Astrocyte (in vitro differentiated cells and primary cell): Measurements from ENCODE around the gene CRYM. TPM values are rescaled to one million over a fixed set of nuclear protein-coding genes. Genes with fewer than 3 reads are reported as not detected.

ENCODE experiments used
- DNase-seq: peaks from one replicate; pipeline ENCODE4 v3.0.0-alpha.2; 2010; ENCODE audit warnings: low read depth
- FAIRE-seq: peaks from 2 replicates; lab custom pipeline; 2011; peaks lifted over from hg19 to GRCh38; lab: Jason Lieb, UNC
- H2AFZ ChIP-seq: 2 replicates; pipeline ENCODE4 v1.6.0; 2012; ENCODE audit warnings: low read depth, low read length, inconsistent platforms
- H3K27ac ChIP-seq: 2 replicates; pipeline ENCODE4 v1.5.1; 2011; ENCODE audit warnings: low read depth, low read length, inconsistent platforms
- H3K27me3 ChIP-seq: 2 replicates; pipeline ENCODE4 v1.6.0; 2011; ENCODE audit warnings: low read length, inconsistent platforms; ENCODE audit not compliant: insufficient read depth
- H3K36me3 ChIP-seq: 2 replicates; pipeline ENCODE4 v1.5.1; 2011; ENCODE audit warnings: low read length, inconsistent platforms; ENCODE audit not compliant: insufficient read depth
- H3K4me1 ChIP-seq: 2 replicates; pipeline ENCODE4 v1.5.1; 2011; ENCODE audit warnings: low read length, inconsistent platforms; ENCODE audit not compliant: insufficient read depth
- H3K4me2 ChIP-seq: 2 replicates; pipeline ENCODE4 v1.6.0; 2012; ENCODE audit warnings: low read length, inconsistent platforms
- H3K4me3 ChIP-seq: 2 replicates; pipeline ENCODE4 v1.5.1; 2011; ENCODE audit warnings: low read depth, mild to moderate bottlenecking, low read length, inconsistent platforms; ENCODE audit not compliant: insufficient read depth
- H3K79me2 ChIP-seq: 2 replicates; pipeline ENCODE4 v1.6.0; 2012; ENCODE audit warnings: mild to moderate bottlenecking, low read length, inconsistent platforms; ENCODE audit not compliant: insufficient read depth
- H3K9ac ChIP-seq: 2 replicates; pipeline ENCODE4 v1.6.0; 2012; ENCODE audit warnings: mild to moderate bottlenecking, low read length, inconsistent platforms
- H3K9me3 ChIP-seq: 2 replicates; pipeline ENCODE4 v1.5.1; 2012; ENCODE audit warnings: low read depth, mild to moderate bottlenecking, low read length, inconsistent platforms; ENCODE audit not compliant: insufficient read depth
- H4K20me1 ChIP-seq: 2 replicates; pipeline ENCODE4 v1.6.0; 2012; ENCODE audit warnings: low read length, inconsistent platforms; ENCODE audit not compliant: insufficient read depth
- H3K27ac Mint-ChIP-seq: one replicate; pipeline ENCODE4 v1.8.0; 2021; ENCODE audit warnings: mild to moderate bottlenecking, mixed read lengths; ENCODE audit not compliant: unreplicated experiment
- H3K27me3 Mint-ChIP-seq: one replicate; pipeline ENCODE4 v1.8.0; 2021; ENCODE audit warnings: low read depth, mixed read lengths; ENCODE audit not compliant: unreplicated experiment
- H3K36me3 Mint-ChIP-seq: one replicate; pipeline ENCODE4 v1.8.0; 2021; ENCODE audit warnings: low read depth, mixed read lengths; ENCODE audit not compliant: unreplicated experiment
- H3K4me1 Mint-ChIP-seq: one replicate; pipeline ENCODE4 v1.8.0; 2021; ENCODE audit warnings: low read depth, mixed read lengths; ENCODE audit not compliant: unreplicated experiment
- H3K4me3 Mint-ChIP-seq: one replicate; pipeline ENCODE4 v1.8.0; 2021; ENCODE audit warnings: mild to moderate bottlenecking, moderate library complexity, mixed read lengths; ENCODE audit not compliant: unreplicated experiment
- H3K9me3 Mint-ChIP-seq: one replicate; pipeline ENCODE4 v1.8.0; 2021; ENCODE audit warnings: mild to moderate bottlenecking, mixed read lengths; ENCODE audit not compliant: unreplicated experiment
- EZH2 ChIP-seq: IDR thresholded peaks from 2 replicates; pipeline ENCODE4 v1.6.1; 2012; ENCODE audit warnings: mild to moderate bottlenecking, low read length, inconsistent platforms; ENCODE audit not compliant: insufficient read depth
- total RNA-seq: library from RNA; stranded (reverse); gene quantifications from 2 replicates; pipeline ENCODE4 v1.2.1, GENCODE V29; 2021
- TF ChIP-seq, protein P1 (sequence below): IDR thresholded peaks from 2 replicates; pipeline ENCODE4 v1.5.1; 2011; ENCODE audit warnings: low read depth, mild to moderate bottlenecking, inconsistent platforms, low read length, moderate library complexity; ENCODE audit not compliant: insufficient read depth

Gene CRYM
- total RNA-seq, 1 donor from 2014 or later: 0.50 TPM

DNA sequence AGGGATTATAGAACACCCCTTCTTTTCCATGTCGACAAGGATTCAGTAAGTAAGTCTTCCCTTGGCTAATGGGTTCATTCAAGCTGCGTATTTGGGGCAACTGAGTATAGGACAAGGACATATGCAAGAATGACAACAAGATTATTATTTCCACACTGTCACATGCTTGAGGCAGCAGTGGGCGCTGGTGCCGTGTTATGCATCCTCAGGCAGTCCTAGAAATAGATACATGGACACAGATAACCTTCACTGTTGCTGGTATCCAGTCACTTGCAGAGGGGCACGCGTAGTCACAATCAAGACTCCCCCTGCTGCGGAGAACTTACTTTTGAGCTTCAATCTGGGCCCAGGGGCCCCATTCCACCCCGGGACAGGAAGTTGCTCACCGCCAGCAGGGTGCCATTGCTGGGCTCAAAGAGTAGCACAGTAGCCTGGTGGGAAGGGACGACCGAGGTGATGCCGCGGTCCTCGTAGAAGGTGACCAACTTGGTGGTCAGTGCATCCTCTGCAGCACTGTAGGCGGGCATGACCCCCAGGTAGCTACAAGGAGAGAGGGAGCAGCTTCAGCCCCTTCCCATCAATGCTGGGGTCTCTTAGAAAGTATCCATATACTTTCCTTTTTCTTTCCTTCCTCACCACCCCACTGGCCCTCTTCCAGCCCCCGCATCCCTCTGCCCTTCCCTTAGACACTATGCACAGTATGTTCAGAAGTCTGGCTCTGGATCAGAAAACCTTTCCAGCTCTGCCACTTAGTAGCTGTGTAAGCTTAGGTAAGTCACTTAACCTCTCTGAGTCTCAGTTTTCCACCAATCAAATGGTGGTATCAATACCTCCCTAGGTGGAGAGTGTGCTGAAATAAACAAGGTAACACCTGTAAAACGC lies 804 bp downstream of the CRYM start:
- Histone ChIP-seq H3K27ac (no peak overlapping the region), H3K9me3 (no peaks in the 10 kb centered on the region), H3K9ac (no peak overlapping the region), H4K20me1 (no peaks in the 10 kb centered on the region), H3K4me3 (no peak overlapping the region), H3K36me3 (no peaks in the 10 kb centered on the region), H3K4me1 (peaks cover 7% of the 10 kb centered on the region), H3K4me2 (peak overlapping the region; percentile 81), H2AFZ (peak overlapping the region; percentile 80), H3K27me3 (peaks cover 67% of the 10 kb centered on the region), H3K79me2 (no peaks in the 10 kb centered on the region)
- no peak for DNase-seq
- no peak overlapping the region for H3K4me3 Mint-ChIP-seq
- TF ChIP-seq EZH2: peak; percentile 10
- TF ChIP-seq, protein P1, sequence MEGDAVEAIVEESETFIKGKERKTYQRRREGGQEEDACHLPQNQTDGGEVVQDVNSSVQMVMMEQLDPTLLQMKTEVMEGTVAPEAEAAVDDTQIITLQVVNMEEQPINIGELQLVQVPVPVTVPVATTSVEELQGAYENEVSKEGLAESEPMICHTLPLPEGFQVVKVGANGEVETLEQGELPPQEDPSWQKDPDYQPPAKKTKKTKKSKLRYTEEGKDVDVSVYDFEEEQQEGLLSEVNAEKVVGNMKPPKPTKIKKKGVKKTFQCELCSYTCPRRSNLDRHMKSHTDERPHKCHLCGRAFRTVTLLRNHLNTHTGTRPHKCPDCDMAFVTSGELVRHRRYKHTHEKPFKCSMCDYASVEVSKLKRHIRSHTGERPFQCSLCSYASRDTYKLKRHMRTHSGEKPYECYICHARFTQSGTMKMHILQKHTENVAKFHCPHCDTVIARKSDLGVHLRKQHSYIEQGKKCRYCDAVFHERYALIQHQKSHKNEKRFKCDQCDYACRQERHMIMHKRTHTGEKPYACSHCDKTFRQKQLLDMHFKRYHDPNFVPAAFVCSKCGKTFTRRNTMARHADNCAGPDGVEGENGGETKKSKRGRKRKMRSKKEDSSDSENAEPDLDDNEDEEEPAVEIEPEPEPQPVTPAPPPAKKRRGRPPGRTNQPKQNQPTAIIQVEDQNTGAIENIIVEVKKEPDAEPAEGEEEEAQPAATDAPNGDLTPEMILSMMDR: no peak
- no peak for FAIRE-seq
- H3K4me1 Mint-ChIP-seq: no peaks in the 10 kb centered on the region
- H3K27ac Mint-ChIP-seq: no peak overlapping the region
- peaks cover 60% of the 10 kb centered on the region for H3K27me3 Mint-ChIP-seq
- no peaks in the 10 kb centered on the region for H3K36me3 Mint-ChIP-seq
- peaks cover 4% of the 10 kb centered on the region for H3K9me3 Mint-ChIP-seq

DNA sequence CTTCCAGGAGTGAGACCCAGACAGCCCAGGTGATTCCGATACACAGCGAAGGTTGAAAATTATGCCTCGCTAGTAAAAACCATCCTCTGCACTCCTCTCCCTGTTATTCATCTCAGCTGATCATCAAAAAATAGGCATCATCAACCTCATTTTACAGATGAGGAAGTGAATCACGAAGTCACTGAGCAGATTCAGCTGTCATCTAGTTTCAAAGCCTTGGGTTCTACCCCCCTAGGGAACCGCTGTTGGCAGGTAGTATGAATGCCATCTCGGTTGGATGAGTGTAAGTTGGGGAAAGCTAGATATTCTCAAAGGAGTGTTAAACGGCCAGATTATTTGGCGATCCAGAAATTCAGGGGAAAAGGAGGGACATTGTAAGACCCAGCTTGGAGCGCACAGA lies 2.0 kb downstream of the CRYM start:
- Histone ChIP-seq H3K27ac (no peak overlapping the region), H2AFZ (no peak overlapping the region), H3K4me2 (no peak overlapping the region), H3K36me3 (no peaks in the 10 kb centered on the region), H3K4me3 (no peak overlapping the region), H4K20me1 (no peaks in the 10 kb centered on the region), H3K9me3 (no peaks in the 10 kb centered on the region), H3K27me3 (peaks cover 62% of the 10 kb centered on the region), H3K9ac (no peak overlapping the region), H3K79me2 (no peaks in the 10 kb centered on the region), H3K4me1 (peaks cover 7% of the 10 kb centered on the region)
- DNase-seq (no peak), FAIRE-seq (no peak)
- Mint-ChIP-seq H3K4me3 (no peak overlapping the region), H3K27me3 (peaks cover 53% of the 10 kb centered on the region), H3K27ac (no peak overlapping the region), H3K4me1 (no peaks in the 10 kb centered on the region), H3K9me3 (no peaks in the 10 kb centered on the region), H3K36me3 (no peaks in the 10 kb centered on the region)
- TF ChIP-seq, protein P1: no peak
- TF ChIP-seq EZH2: no peak

DNA sequence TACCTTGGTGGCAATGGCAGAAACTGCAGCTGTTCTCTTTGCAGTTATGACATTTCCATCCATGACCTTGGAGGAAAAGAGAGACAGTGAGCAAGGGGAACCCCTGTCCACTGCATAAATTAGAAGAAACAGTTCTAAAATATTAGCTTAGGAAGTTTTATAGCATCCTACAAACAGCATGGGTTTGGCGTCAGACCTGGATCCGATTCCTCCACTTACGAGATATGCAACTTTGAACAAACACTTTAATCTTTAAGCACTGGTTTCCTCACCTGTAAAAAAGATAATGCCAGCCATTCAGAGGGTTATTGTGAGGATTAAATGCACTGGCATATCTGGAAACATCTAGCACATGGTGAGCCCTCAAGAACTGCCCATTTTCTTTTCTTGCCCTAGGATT lies 2.6 kb downstream of the CRYM start:
- Mint-ChIP-seq H3K27ac (no peak overlapping the region), H3K4me3 (no peak overlapping the region), H3K36me3 (no peaks in the 10 kb centered on the region), H3K9me3 (no peaks in the 10 kb centered on the region), H3K4me1 (no peaks in the 10 kb centered on the region), H3K27me3 (peaks cover 54% of the 10 kb centered on the region)
- TF ChIP-seq EZH2: no peak
- TF ChIP-seq, protein P1: no peak
- H3K27me3 ChIP-seq: peaks cover 62% of the 10 kb centered on the region
- no peak overlapping the region for H3K4me3 ChIP-seq
- no peaks in the 10 kb centered on the region for H3K9me3 ChIP-seq
- no peak overlapping the region for H2AFZ ChIP-seq
- no peaks in the 10 kb centered on the region for H4K20me1 ChIP-seq
- H3K79me2 ChIP-seq: no peaks in the 10 kb centered on the region
- peaks cover 7% of the 10 kb centered on the region for H3K4me1 ChIP-seq
- H3K27ac ChIP-seq: no peak overlapping the region
- H3K9ac ChIP-seq: no peak overlapping the region
- H3K4me2 ChIP-seq: no peak overlapping the region
- no peaks in the 10 kb centered on the region for H3K36me3 ChIP-seq
- FAIRE-seq: no peak
- no peak for DNase-seq
